DND-41 (cell line): ENCODE measurements around the gene WTIP.
"Not testable (repeated sequence)": the region's sequence is repeated elsewhere in the genome, so short reads cannot be mapped to it uniquely, and the experiment has no call there.

Source experiments
- ATAC-seq: fragments of 200-7000 bp; cut with Tn5 transposase; 3 replicates; pipeline ENCODE4 v1.9.1; 2021; ENCODE audit warnings: low read depth; ENCODE audit not compliant: insufficient read depth
- DNase-seq: peaks from one replicate; pipeline ENCODE4 v3.0.0-alpha.2; 2020
- H2AFZ ChIP-seq: 2 replicates; pipeline ENCODE4 v1.6.0; 2012; ENCODE audit warnings: low read depth, low read length
- H3K27ac ChIP-seq: 2 replicates; pipeline ENCODE4 v1.5.1; 2012; ENCODE audit warnings: low read length, inconsistent platforms
- H3K27me3 ChIP-seq: fragments of 200-600 bp; sonication (generic); 2 replicates; pipeline ENCODE4 v1.6.0; 2012; ENCODE audit warnings: low read length, mild to moderate bottlenecking, inconsistent platforms; ENCODE audit not compliant: insufficient read depth, poor library complexity
- H3K36me3 ChIP-seq: 2 replicates; pipeline ENCODE4 v1.5.1; 2012; ENCODE audit warnings: low read length, inconsistent platforms; ENCODE audit not compliant: insufficient read depth
- H3K4me1 ChIP-seq: 2 replicates; pipeline ENCODE4 v1.5.1; 2012; ENCODE audit warnings: mild to moderate bottlenecking, low read length; ENCODE audit not compliant: insufficient read depth
- H3K4me2 ChIP-seq: 2 replicates; pipeline ENCODE4 v1.6.0; 2012; ENCODE audit warnings: mild to moderate bottlenecking, moderate library complexity, low read length, inconsistent platforms; ENCODE audit not compliant: insufficient read depth
- H3K4me3 ChIP-seq, 2 experiments: fragments of 200-600 bp in 1 of 2; shearing (Covaris generic) in 1 of 2; 2 replicates each; pipeline ENCODE4 v1.5.1; 2012 to 2016; ENCODE audit warnings: inconsistent platforms in 2 of 2, low read length in 2 of 2, mild to moderate bottlenecking in 2 of 2, low read depth in 1 of 2, moderate library complexity in 1 of 2
- H3K79me2 ChIP-seq: 2 replicates; pipeline ENCODE4 v1.6.0; 2012; ENCODE audit warnings: low read length, inconsistent platforms; ENCODE audit not compliant: insufficient read depth
- H3K9ac ChIP-seq: 2 replicates; pipeline ENCODE4 v1.6.0; 2012; ENCODE audit warnings: low read depth, mild to moderate bottlenecking, inconsistent platforms, low read length, moderate library complexity
- H3K9me3 ChIP-seq: 2 replicates; pipeline ENCODE4 v1.5.1; 2012; ENCODE audit warnings: low read length, moderate library complexity, mild to moderate bottlenecking, inconsistent platforms; ENCODE audit not compliant: insufficient read depth, severe bottlenecking
- H4K20me1 ChIP-seq: 2 replicates; pipeline ENCODE4 v1.6.0; 2012; ENCODE audit warnings: low read length; ENCODE audit not compliant: insufficient read depth
- CTCF ChIP-seq: IDR thresholded peaks from 2 replicates; pipeline ENCODE4 v1.5.1; 2012; ENCODE audit warnings: borderline replicate concordance, low read length, moderate library complexity, mild to moderate bottlenecking; ENCODE audit not compliant: poor library complexity, severe bottlenecking; ENCODE audit errors: extremely low read depth
- EZH2 ChIP-seq: IDR thresholded peaks from 3 replicates; pipeline ENCODE4 v1.6.1; 2012; ENCODE audit warnings: borderline replicate concordance, low read depth, mild to moderate bottlenecking, moderate library complexity, low read length, inconsistent platforms; ENCODE audit not compliant: severe bottlenecking

Gene WTIP

GRCh38 chr19:34475026-34475974, 6.3 kb upstream of the WTIP start:
- DNase-seq (no peak), ATAC-seq (no peak; the same call in 2 of the 3 replicates)
- Histone ChIP-seq H3K4me2 (no peak overlapping the region), H3K79me2 (no peaks in the 10 kb centered on the region), H3K9ac (no peak overlapping the region), H3K4me3 (no peak overlapping the region), H3K36me3 (peaks cover 32% of the 10 kb centered on the region), H3K27ac (no peak overlapping the region), H3K9me3 (no peaks in the 10 kb centered on the region), H3K4me1 (no peaks in the 10 kb centered on the region), H4K20me1 (peaks cover 5% of the 10 kb centered on the region; the same call in 1 of the 2 replicates), H2AFZ (no peak overlapping the region), H3K27me3 (no peaks in the 10 kb centered on the region)
- no peak for TF ChIP-seq CTCF
- no peak for TF ChIP-seq EZH2

GRCh38 chr19:34475975-34476594, 5.5 kb upstream of the WTIP start:
- Histone ChIP-seq H3K9ac (no peak overlapping the region), H3K27me3 (no peaks in the 10 kb centered on the region), H3K4me3 (no peak overlapping the region), H2AFZ (no peak overlapping the region), H3K79me2 (no peaks in the 10 kb centered on the region), H3K4me1 (no peaks in the 10 kb centered on the region), H4K20me1 (peaks cover 5% of the 10 kb centered on the region; the same call in 1 of the 2 replicates), H3K9me3 (no peaks in the 10 kb centered on the region), H3K4me2 (no peak overlapping the region), H3K27ac (no peak overlapping the region), H3K36me3 (peaks cover 24% of the 10 kb centered on the region)
- TF ChIP-seq EZH2 (no peak), CTCF (no peak)
- DNase-seq, result no peak
- no peak for ATAC-seq

DNA sequence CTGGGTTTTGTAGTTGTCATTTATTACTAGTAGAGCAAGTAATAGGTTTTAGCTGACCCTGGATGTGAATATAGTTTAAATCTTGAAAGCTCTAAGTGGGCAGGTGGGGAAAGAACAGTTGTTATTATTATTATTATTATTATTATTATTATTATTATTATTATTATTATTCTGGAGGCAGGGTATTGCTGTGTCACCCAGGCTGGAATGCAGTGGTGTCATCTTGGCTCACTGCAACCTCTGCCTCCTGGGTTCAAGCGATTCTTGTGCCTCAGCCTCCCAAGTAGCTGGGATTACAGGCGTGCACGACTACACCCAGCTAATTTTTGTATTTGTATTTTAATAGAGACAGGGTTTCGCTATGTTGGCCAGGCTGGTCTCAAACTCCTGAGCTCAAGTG, 3.1 kb upstream of the WTIP start:
- H3K36me3 ChIP-seq, H3K9me3 ChIP-seq, ATAC-seq, H4K20me1 ChIP-seq, H3K4me1 ChIP-seq, H3K9ac ChIP-seq, DNase-seq, H3K4me3 ChIP-seq, H3K4me2 ChIP-seq, H3K27ac ChIP-seq, H3K27me3 ChIP-seq, H2AFZ ChIP-seq, H3K79me2 ChIP-seq: not testable (repeated sequence)

GRCh38 chr19:34479396-34479795, 2.2 kb upstream of the WTIP start:
- no peak for DNase-seq
- Histone ChIP-seq H3K4me1 (no peaks in the 10 kb centered on the region), H2AFZ (no peak overlapping the region), H3K27me3 (no peaks in the 10 kb centered on the region), H4K20me1 (peaks cover 2% of the 10 kb centered on the region; the same call in 1 of the 2 replicates), H3K36me3 (no peaks in the 10 kb centered on the region), H3K27ac (no peak overlapping the region), H3K9ac (no peak overlapping the region), H3K4me3 (no peak overlapping the region), H3K79me2 (no peaks in the 10 kb centered on the region), H3K9me3 (no peaks in the 10 kb centered on the region), H3K4me2 (no peak overlapping the region)
- ATAC-seq, result no peak
- no peak for TF ChIP-seq EZH2
- TF ChIP-seq CTCF, result no peak
